Renal pelvis (tissue), 4 donors: ENCODE data around the gene NUDCD3. TPM values are rescaled to one million over a fixed set of nuclear protein-coding genes. Genes with fewer than 3 reads are reported as not detected.

Experiments used
- DNase-seq: peaks from one replicate; pipeline ENCODE4 v3.0.0-alpha.2; 2013
- polyA plus RNA-seq, 3 donors: library from polyadenylated mRNA; unstranded; fragments of 120-200 nt; gene quantifications; one replicate each; pipeline ENCODE4 v1.2.1, GENCODE V29; 2013; ENCODE audit not compliant: insufficient read length in 3 of 3

Gene NUDCD3
- polyA plus RNA-seq, 3 donors, result 97.2 to 99.7 (median 97.8) TPM

DNA sequence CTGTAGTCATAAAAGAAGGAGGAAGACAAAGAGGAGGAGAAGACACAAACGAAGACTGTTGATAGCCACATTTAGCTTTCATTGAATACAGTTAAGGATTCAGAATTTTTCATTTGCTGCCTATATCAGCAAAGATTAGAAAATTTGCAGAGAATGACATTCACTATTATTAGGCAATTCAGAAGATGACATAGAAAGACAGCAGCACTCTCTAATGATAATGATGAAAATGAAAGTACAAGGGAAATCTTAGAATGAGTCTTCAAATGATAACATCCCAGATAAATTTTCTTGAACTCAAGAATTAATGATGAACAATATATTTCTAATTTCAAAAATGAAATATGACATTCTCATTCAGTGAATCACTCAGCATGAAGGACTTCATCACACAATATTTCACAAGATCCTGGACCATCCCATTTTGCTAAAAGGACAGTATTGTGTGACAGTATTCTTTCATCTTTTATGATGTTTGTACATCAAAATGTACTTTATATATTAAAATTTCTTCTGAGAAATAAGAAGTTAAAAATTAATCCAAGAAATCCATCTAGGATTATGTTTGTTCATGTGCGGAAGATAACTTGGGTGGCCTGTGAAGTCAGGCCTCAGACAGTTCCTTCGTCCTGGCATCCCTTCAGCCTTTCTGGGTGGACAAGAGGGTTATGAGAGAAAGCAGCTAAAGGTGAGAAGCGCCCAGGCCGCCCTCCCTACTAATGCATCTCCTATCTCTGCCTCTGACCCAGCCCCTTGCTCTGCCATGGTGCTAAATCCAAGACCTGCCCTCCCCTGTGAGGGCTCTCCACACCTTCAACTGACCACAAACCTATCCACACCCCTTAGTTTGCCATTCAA, 117.7 kb downstream of the NUDCD3 start:
- no peak for DNase-seq

DNA sequence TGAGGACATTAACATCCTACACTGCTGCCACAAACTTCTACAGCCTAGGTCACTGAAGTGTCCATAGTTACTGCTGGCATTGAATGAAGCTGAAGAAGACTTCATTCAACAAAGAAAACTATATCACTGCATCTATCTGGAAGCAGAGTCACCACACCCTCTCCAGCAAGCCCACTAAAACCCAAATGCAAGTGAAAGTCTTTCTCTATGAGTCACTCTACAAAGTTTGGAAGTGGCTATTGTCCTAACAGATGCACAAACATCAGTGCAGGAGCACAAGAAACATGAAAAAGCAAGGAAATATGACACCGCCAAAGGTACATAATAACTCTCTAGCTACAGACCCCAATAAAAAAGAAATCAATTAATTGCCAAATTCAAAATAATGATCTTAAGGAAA, 121.6 kb downstream of the NUDCD3 start:
- DNase-seq, result no peak

DNA sequence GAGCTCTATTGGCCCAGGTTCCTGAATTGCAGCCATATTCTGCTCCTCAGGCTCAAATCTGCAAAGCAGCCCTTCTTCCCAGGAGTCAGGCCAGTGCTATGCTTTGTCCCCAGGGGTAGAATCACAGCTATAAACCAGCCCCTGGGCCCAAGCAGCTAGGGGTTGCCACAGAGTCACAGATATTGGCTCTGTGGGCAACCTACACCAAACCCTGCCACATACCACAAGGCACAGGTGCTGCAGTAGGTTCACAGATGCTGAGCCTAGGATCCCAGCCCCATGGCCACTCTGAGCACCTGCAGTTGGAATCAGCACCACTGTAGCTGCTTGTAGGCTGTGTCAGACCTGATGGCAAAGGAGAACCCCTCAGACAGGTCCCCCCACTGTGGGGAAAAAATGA, 122.0 kb downstream of the NUDCD3 start:
- DNase-seq, result no peak

DNA sequence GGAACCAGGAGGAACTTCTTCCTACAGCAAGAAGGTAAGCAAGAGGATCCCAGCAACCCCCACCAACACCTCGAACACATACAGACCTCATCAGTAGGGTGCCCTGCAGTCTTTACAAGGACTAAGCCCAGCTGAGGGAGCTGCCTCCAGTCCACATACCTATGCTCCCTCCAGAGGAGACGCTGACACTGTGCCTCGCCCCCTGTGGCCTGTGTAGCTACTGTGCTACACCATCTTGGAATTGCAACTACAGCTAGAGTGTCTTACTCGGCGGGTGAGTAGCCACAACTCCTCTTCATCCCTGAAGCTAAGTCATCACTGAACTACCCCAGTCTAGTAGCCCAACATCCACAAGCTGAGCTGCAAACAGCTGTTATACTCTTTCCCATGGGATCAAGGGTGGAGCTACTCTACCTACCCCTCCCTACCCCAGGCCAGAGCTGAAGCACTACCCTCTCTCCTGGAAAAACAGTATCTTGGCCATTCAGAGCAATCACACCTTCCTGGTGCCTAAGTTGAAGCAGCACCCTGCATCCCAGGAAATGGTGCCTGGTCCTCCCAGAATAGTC, 122.9 kb downstream of the NUDCD3 start:
- no peak for DNase-seq

DNA sequence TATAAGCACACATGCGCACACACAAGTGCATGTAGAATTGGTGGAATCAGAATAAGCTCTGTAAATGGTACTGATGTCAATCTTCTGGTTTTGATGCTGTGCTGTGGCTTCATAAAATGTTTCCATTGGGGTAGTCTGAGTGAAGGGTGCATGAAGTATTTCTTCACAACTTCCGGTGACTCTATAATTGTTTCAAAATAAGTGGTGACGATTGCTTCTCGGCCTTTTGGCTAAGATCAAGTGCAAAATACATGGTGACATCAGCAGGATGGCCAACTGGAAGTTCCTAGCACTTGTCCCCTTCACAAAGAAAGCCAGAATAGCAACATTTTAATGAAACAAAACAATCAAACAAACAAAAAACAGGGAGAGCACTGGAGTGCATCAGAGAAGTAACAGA, 123.5 kb downstream of the NUDCD3 start:
- no peak for DNase-seq

DNA sequence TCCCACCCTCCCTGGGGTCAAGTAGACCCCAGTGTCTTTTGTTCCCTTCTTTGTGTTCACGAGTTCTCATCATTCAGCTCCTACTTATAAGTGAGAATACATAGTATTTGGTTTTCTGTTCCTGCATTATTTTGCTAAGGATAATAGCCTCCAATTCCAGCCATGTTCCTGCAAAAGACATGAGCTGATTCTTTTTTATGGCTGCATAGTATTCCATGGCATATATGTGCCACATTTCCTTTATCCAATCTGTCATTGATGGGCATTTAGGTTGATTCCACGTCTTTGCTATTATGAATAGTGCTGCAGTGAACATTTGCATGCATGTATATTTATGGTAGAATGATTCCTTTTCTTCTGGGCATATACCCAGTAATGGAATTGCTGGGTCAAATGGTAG, 136.8 kb downstream of the NUDCD3 start:
- DNase-seq, result no peak

DNA sequence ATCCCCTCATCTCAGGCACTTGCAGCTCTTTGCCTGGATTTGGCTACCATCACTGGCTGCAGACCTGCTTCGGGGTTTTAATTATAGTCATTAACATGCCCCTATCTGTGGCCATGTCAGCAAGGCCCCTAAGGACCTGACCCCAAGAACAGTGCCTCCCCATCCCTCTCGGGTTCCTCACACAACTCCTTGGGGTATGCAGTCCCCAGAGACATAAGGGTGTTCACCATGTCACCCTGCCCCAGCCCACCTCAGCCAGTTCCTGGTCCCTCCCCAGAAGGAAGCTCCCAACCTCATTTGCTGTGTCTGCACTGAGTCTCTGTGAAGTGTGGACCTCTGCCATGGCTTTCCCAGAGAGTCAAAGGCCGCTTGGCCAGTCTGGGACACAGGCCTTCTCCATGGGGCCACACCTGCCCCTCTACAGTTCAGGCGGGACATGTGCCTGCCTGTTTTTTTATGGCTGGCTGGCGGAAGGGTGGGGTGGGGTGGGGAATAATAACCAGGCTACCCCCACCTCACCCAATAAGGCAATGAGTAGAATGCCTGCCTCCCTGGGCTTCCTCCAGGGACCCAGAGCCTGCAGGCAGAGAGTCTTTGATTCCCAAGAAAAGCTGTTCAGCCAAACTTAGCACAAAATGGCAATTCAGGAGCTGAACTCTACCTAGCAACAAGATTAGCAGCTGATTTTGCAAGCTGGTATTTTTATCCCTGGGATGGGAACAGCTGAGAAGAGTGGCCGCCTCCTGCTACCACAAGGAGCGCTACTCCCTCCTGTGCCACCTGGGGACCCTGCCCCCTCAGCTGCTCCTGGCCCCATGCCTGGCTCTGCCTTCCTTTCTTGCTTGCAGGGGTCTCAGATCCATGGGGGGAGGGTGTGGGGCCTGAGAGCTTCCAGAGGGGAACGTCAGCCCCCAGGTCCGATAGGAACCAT, 141.3 kb downstream of the NUDCD3 start:
- DNase-seq, result no peak

DNA sequence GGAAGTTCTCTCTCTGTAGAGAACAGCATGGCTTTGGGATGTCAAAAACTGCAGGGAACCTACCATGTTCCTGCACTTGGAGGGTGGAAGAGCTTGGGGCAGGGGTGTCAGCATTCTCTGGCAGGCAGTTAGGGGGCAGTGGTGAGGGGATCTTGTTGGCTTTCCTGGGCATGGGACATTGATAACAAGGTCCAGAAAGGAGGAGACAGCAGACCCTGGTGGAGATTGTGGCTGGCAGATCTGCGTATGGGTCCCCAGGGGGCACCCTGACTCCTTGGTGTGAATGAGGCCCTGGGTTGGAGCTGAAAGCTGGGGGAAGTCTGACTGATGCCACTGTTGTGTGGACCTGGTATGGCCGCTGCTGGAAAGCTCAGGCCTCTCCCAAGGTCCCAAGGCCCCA, 142.2 kb downstream of the NUDCD3 start:
- no peak for DNase-seq

DNA sequence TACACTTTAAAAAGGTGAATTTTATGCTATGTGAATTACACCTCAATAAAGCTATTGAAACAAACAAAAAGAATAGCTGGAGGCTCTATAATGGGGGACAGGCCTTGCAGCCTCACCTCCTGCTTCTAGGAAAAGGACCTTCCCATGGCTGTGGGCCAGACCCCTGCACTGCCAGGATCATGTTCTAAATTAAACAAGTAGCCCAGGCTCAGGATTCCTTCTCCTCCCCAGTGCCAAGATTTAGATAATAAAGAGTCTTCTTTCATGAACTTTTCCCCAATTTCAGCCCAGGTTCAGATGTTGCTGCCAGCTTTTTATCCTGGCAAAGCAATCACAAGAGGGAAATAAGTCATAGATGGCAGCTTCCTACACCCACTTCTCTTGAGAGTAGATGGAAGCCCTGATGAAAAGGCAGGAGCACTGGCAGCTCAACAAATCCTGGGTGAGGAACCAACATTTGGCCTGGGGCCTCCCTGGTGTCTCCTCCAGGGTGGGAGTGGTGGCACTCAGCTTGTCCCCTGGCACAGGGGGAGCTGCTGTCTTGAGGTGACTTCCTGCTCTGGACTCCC, 142.8 kb downstream of the NUDCD3 start:
- no peak for DNase-seq

DNA sequence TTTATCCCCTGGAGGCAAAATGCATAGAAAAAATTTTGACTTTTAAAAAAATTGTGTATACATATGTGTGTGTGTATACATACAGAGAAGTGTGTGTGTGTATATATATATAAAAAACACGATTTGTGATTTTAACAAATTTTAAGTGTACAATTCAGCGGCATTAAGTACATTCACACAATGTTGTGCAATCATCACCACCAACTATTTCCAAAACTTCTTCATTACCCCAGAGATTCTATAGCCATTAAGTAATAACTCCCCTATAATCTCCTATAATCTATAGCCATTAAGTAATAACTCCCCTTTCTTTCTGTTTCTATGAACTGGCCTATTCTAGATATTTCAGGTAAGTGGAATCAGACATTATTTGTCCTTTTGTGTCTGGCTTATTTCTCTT, 144.4 kb downstream of the NUDCD3 start:
- no peak for DNase-seq

DNA sequence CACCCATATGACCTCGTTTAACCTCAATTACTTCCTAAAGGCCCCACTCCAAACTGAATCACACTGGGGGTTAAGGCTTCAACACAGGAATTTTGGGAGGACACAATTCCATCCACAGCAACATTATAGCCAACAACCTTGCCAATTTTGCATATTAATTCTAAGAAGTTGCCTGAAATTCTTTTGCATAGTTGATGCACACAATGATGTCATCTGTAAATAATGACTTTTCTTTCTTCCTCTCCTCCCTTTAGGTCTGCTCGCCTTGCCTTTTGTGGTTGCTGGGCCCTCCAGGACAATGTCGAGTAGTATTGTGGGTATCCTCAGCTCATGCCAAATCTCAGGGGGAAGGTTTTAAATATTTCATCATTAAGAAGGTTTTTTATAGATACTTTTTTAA, 149.1 kb downstream of the NUDCD3 start:
- DNase-seq, result no peak

DNA sequence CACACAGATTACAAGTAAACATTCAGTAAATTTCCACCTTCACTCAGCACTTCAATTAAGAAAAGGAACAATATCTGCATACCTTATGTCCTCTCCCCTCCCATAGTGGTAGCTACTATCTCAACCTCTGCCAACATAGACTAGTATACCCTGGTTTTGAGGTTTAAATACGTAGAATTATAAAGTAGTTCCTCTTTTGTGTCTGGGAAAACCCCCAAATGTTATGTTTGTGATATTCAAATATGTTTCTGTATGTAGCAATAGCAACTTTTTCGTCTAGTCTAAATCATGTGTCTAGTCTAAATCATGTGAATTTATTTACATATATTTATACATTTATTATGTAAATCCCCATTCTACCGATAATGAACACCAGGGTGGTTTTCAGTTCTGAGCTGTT, 151.9 kb downstream of the NUDCD3 start:
- DNase-seq, result no peak

DNA sequence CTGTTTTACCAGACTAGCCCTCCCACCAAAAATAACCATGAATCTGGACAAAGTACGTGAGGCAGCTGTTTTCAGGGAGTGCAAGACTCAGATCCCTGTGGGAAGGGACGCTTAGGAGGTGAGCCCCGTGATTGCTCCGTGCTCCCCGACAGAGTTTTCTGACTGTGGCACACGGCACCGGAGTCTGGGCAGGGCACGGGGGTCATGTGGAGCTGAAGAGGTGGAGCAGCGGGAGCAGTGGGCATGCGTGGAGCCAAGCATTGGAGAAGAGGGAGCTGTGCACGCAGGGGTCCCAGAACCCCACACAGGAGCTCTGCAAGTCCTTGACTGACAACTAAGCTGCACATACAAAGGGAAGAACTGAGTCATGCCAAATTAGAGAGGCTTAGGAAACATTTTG, 154.0 kb downstream of the NUDCD3 start:
- no peak for DNase-seq

DNA sequence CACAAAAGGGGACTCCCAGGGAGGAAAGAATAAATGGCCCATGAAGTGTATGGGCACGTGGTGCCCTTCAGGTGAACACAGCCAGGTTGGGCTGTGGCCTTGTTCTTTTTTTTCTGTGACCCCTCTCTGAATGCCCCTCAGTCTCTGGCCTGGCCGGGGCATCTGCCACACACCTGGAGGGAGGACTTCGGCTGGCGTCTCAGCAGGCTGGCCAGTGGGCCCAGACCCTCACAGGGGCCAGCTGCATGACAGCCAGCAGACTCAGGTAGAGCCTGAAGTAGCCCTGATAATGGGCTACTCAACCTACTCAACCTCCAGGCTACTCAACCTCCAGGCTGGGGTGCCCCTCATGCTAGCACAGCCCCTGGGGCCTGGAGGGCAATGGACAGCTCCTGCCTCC, 155.3 kb downstream of the NUDCD3 start:
- no peak for DNase-seq

DNA sequence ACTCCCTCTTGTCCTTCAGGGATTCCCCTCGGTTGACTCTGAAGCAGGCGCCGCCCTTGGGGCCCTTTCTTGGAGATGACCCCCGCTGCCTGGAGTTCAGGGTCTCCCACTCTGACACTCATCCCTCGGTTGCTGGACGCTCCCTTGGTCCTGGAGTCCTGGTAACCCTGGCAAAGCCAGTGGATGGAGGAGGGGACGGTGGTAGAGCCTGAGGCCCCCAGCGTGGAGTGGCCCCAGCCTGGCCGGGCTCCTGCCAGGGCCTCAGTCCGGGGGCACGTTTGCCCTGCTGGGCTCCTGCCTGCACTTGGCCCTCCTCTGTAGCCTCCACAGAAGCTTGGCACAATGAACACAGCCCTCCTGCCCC, 155.7 kb downstream of the NUDCD3 start:
- no peak for DNase-seq

DNA sequence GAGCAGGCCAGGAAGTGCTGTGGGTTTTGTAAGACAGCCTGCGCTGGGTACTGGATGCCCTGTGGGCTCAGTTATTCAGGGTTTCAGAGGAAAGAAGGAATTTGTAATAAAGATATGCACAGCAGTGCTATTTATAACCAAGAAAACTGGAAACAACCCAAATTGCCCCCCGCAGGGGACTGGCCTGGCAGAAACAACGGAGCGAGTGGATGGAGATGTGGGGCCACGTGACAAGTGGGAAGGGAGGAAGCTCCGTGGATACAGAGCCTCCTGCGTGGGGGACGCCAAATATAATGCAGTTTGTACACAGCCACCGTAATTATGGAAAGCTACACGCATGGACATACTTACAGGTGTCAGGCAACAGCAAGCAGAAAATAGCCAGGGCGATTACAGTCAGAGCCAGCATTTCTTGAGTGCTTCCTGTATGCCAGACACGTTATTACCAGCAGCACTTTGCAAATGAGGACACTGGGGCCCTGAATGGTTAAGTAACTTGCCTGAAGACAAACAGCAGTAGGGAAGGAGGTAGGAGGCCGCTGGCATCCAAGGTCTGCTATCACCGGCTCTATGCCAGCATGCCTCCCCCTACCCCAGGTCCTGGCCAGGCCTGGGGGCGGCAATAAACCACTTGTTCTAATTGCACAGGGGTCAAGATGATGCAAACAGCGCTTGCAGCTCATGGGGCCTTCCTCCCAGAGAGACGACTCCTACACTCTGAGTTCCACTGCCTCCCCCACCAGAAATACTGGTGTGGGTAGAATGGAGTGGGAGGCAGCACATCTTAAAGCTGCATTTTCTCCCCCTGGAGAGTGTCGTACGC, 156.3 kb downstream of the NUDCD3 start:
- DNase-seq, result no peak

DNA sequence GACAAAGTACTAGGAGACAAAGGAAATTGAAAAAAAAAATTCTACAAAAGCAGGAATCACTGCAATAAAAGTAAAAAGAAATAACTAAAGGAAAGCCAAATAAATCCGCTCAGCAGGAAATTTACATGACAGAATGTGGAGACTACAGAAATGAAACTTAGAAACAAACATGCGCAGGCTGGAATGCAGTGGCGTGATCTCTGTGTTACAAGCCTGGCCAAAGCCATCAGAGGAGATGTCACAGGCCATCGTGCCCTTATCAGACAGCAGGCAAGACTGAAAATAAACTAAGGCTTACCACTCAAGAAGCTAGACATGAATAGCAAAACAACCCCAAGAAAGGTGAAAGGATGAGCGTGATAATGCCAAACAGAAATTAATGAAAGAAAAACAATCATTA, 158.8 kb downstream of the NUDCD3 start:
- no peak for DNase-seq

DNA sequence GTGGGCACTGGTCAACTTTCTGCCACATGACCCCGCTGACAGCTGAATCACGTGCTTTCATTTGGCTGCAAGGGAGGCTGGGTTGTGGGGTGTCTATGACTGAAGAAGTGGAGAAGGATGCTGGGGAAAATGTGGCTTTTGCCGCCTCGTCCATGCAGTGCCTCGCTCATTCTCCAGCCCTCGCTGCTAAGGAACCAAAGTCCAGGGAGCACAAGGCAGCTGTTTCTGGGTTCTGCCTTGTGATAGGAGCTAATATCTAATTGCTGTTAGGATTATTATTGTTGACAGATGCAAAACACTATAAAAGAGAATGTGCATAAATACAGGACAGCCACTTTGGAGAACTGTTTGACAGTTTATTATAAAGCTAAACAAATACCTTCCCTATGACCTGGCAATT, 160.1 kb downstream of the NUDCD3 start:
- DNase-seq, result no peak

DNA sequence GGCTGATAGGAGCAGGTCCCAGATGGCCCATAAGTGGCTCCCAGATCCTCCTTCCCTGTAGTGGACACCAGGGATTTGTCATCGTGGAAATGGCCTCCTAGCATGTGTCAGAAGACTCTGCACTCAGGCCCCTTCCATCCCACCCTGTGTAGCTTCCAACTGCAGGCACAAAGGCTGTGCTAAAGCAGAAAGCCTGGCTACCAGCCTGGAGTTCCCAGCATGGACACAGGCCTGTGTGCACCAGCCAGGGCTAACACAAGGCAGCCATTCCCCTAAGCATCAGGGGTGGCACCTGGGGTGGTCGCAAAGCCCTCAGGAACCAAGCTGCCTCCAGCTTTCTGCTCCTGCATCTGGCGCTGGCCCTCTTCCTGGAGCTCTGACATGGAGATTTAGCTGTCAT, 160.6 kb downstream of the NUDCD3 start:
- no peak for DNase-seq
